GM19372 (cell line): ENCODE results near the gene GLO1.
"Not testable (repeated sequence)": the region's sequence is repeated elsewhere in the genome, so short reads cannot be mapped to it uniquely, and the experiment has no call there.

Experiments
- ATAC-seq: cut with Tn5 transposase; IDR thresholded peaks from one replicate; pipeline ENCODE4 v1.9.1; 2021; ENCODE audit warnings: mild to moderate bottlenecking, low read depth, moderate library complexity; ENCODE audit not compliant: unreplicated experiment

The GLO1 gene

DNA sequence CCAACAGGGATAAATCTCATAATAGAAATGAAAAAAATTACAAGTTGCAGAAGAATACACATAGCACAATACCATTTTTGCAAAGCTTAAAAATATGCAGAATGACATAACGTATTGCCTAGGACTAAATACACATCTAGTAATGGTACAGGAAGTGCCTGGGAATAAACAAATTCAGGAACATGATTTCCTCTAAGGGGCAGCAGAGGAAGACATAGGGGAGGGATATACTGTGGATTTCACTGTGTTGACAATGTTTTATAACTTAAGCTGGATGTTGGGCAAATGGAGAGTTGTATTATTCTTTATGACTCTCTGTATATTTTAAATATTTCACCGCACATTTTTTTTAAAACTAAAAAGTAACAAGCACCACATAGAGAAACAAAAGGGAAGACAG, 5.6 kb upstream of the GLO1 start:
- no peak for ATAC-seq

DNA sequence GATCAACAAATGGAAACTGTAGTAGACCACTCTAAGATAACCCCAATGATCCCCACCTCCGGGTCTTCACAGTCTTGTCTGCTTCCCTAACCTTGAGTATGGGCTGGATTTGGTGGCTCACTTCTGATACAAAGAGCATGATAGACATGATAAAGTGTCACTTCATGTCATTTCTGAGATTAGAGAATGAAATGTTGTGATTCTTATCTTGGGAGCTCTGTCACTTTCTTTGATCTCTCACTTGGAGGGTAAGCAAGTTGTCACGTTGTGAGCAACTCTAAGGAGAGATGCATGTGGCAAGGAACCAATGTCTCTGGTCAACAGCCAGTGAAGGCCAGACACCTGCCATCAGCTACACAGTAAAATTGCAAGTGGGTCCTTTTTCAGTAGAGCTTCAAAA, 3.0 kb upstream of the GLO1 start:
- ATAC-seq = no peak

DNA sequence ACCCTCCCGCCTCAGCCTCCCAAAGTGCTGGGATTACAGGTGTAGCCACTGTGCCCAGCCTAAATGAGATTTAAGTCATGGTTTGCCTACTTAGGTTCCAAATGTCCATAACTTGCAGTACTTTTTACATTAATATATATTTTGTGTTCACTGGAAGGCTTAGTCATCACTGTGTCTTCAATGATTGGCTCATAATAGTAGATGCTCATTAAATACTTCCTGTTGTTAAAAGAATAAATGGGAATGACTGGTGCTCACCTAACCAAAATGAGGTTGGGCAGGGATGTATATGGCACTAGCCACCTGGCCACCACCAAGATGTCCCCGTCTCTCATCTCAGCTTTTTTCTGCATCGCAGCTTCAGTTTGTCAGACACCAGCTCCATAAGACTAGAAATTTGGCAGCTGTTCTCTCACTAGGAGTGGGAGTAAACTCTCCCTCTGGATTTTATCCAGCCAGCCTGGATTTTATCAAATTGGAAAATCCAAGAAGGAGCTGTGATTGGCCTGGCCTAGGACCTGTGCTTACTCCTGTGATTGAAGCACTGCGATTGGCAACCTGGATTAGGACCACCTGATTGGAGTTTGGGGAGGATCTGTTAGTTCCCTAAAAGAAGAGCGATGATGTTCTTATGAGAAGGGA, 1.1 kb upstream of the GLO1 start:
- no peak for ATAC-seq

- no peak for ATAC-seq
These were observed 1.4 kb downstream of the GLO1 start for GRCh38 chr6:38701551-38701950.

DNA sequence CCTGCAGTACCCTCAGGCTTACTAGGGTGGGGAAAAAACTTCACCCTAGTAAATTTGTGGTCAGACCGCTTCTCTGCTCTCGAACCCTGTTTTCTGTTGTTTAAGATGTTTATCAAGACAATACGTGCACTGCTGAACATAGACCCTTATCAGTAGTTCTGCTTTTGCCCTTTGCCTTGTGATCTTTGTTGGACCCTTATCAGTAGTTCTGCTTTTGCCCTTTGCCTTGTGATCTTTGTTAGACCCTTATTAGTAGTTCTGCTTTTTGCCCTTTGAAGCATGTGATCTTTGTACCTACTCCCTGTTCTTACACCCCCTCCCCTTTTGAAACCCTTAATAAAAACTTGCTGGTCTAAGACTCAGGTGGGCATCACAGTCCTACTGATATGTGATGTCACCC, 3.2 kb downstream of the GLO1 start:
- not testable (repeated sequence) for ATAC-seq

GRCh38 chr6:38697846-38698245, 5.1 kb downstream of the GLO1 start:
- no peak for ATAC-seq

GRCh38 chr6:38696345-38696744, 6.6 kb downstream of the GLO1 start:
- no peak for ATAC-seq

- no peak for ATAC-seq
These were observed 7.0 kb downstream of the GLO1 start for GRCh38 chr6:38695933-38696332.

DNA sequence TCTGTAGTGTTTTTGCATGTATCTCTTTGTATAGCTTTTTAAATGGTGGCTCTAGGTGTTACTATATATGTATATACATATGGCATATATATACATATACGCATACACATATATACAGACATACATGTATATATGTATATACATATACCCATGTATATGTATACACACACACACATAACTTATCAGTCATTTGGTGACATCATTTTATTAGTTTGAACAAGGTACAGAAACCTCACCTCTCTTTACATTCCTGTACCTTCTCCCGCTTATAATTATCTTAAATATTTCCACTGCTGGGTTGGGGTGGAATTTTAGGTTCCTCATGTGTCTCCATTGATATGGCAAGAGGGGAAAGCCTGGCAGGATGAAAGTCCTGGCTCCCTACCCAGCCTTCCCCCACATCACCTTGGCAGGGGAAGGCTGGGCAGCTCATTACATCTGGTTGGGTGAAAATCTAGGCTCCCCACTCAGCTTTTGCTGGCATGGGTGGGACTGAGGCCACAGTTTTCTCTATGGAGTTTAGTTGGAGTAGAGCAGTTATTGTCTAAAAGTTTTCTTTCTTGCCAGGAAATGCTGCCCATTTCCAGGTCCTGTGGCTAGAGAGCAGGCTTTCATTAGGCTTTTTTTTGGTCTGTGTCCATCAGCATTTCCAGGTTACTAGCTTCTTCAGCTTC, 7.6 kb downstream of the GLO1 start:
- no peak for ATAC-seq

GRCh38 chr6:38688579-38689087, 14.3 kb downstream of the GLO1 start:
- ATAC-seq = no peak

DNA sequence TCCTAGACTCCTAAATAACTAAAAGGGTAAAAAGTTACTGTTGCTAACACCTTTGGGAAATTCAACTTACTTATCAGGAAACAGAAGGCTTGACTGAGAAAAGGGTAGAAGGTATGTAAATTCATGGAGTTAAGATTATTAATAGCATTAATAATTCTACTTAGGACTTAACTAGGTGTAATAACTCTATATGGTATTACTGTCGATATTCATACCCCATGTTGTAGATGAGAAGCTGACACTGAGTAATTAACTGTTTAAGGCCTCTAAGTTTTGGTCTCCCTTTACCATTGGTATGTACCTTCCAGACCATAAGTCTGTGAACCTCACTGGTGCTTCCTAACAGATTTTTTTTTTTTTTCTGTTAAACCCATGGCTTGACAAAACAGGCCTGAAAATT, 15.4 kb downstream of the GLO1 start:
- no peak for ATAC-seq

DNA sequence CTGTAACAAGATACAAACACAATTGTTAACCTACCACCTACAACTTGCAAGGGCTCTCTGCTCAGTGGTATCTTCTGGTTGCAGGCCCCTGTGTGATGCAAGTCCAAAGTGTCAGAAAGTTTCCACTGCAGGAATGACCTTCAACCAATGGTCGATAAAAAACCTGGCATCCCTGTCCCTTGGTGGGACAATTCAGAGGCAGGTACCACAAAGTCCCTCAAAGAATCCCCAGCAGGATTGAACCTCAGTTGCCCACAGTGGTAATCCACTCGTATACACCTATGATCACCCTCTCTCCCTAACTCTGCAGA, 15.9 kb downstream of the GLO1 start:
- no peak for ATAC-seq

GRCh38 chr6:38686270-38687042, 16.5 kb downstream of the GLO1 start:
- no peak for ATAC-seq

GRCh38 chr6:38684904-38685303, 18.0 kb downstream of the GLO1 start:
- ATAC-seq = no peak

DNA sequence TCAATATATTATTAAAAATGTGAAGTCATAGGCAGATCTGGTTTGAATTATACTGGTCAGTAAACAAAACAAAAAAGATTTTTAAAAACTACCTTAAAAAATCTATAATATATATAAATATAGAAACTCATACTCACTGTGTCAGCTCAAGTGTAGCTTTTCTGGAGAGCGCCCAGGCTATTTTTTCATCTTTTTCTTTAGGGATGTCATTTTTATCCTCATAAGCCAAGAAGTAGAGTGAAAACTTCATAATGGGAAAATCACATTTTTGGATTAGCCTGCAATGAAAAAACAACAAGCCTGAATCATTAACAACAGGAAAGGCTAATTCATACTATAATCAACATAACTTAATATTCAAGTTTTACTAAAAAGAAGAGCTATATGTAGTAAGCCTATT, 18.7 kb downstream of the GLO1 start:
- no peak for ATAC-seq

- no peak for ATAC-seq
These were observed 21.1 kb downstream of the GLO1 start for GRCh38 chr6:38681850-38682249.

- ATAC-seq = no peak
These were observed 23.3 kb downstream of the GLO1 start for GRCh38 chr6:38679668-38680067.

GRCh38 chr6:38678178-38678760, 24.7 kb downstream of the GLO1 start:
- no peak for ATAC-seq

- ATAC-seq = no peak
These were observed 25.9 kb downstream of the GLO1 start for GRCh38 chr6:38676974-38677544.

GRCh38 chr6:38676236-38676973, 26.5 kb downstream of the GLO1 start:
- ATAC-seq = no peak
